GM18517 (cell line): ENCODE data around the gene KLHDC8A.

Source experiments
- ATAC-seq: cut with Tn5 transposase; IDR thresholded peaks from one replicate; pipeline ENCODE4 v1.9.1; 2021; ENCODE audit warnings: mild to moderate bottlenecking, moderate library complexity; ENCODE audit not compliant: unreplicated experiment

Gene KLHDC8A

DNA sequence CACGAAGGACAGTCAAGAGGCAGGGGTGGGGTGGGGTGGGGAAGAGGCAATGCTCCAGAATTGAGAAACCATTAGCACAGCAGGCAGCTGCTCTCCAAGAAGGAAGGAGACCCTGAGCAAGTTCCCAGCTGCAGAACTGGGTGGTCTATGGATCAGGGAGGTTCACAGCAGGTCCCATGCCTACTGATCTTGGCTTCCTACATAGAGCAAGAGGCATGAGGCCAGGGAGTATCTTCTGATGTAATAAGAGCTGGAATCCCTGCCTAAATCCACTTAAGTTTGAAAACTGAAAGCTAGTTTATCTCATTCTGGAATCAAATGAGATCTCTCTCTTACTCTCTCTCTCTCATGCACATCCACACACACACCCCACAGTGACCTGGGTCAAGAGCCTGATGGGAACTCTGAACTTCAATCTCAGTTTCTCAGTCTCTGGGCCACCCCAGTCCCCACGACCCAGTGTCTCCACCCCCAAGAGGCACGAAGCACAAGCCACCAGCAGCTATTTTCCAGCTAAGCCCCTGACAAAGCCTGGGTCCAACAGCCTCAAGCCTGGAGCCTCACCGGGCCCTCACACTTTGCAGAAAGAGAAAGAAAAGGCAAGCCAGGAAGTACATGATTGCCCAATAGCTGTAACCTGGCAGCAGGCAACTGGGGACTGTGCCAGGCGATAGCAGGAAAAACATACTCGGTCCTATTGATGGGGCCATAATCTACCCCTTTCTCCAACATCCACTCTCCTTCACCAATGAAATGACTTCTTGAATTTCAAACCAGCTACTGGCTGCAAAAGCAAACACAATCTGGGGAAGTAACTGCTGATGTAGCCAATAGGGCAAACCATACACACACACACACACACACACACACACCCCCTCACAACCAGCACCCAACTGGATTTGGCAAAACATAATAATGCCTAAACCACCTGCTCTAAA lies 37.4 kb downstream of the KLHDC8A start:
- no peak for ATAC-seq

DNA sequence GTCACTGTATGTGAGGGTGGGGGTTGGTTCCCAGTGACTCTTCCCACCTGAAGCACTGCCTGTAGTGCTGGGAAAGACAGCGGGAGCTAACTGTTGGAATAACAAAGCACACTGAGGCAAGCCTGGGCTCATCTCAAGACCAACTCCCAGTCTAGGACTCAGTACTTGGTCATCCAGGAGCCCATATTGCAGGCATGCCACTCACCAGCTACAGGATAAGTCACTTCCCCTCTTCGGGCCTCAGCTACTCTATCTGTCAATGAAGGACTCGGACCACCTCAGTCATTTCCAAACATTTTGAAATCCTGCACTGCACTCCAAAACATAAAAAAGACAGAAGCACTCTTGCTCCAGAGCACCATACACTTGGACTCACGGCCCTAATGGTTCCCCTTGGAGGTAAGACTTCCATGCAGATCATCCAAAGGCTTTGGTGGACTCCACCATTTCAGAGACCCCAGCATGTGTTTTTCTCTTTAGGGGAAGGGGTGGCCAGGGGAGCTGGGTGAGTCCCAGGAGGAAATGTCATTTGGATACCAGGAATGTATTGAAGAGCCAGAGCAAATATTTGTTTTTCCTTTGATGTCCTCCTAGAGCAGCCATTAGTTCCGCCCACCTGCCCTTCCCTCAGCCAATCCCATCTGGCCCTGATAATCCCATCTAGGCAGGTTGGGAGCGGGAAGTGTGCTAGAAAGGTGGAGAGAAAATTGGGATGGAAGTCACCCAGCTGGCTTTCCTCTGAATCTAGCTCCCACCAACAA lies 38.3 kb downstream of the KLHDC8A start:
- ATAC-seq, result no peak

DNA sequence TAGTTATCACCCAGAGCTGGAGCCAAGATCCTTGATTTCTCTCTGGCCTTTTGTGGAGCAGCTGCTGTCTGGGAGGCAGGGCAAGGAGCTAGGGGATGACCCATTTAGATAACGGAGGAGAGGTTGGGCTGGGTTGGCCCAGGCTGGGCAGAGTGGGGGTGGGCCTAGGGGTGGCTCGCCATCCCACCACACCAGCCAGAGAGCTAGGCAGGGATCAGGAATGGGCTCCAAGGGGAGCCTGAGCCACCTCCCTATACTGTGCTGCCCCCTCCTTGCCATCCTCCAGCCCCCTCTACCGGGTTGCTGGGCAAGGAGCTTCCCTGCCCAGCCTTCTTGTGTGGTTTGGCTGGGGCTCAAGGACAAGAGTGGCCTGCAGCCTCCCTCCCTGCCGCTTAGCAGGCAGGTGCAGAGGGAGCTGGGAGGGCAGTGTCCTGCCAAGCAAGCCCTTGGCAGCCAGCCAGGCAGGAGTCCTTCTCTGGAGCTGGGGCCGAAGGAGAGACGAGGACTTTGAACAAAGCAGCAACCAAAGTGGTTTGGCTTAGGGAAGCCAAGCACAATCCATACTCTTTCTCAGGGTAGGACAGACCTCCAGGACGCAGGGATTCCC lies 39.3 kb downstream of the KLHDC8A start:
- no peak for ATAC-seq

DNA sequence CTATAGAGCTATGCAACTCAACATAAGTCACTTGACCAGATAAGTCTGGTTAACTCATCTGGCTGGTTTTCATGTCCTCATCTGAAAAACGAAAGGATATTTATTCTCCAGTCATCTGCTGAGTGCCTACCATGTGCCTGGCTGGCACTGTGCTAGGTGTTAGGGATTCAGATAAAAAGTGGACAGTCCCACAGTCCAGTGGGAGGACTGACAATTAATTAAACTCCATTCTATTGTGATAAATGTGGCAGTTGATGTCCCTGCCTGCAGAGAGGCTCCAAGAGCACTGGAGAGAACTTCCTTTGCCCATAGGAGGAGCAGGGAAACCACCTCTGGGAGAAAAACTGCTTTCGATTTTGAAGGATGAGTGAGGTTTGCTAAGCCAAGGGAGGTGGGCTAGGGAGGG lies 40.6 kb downstream of the KLHDC8A start:
- ATAC-seq, result no peak

DNA sequence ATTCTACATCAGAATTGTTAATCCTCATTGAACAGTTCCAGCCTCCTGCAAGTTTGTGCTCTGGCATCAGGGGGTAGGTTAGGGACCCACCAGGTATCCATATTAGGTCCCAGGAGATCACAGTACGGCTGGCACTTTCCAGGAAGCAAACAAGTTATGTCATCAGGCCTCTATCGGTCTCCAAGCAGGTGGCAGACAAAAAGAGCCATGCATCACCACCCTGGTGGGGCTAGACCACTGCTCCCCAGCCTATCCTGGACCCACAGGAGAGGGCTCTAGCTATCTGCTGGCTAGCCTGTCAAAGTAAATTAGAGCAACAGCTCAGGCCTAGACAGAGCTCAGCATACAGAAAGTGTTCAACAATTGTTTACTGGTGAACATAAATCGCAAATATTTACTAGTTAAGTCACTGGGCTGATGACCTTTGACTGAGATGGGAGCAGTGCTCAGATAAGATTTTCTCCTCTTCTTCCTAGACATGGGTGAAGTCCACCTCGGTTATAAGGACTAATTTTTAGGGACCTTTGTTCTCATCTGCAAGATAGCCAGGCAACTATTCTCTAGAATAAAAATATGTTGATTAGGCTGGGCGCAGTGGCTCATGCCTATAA lies 41.6 kb downstream of the KLHDC8A start:
- no peak for ATAC-seq

DNA sequence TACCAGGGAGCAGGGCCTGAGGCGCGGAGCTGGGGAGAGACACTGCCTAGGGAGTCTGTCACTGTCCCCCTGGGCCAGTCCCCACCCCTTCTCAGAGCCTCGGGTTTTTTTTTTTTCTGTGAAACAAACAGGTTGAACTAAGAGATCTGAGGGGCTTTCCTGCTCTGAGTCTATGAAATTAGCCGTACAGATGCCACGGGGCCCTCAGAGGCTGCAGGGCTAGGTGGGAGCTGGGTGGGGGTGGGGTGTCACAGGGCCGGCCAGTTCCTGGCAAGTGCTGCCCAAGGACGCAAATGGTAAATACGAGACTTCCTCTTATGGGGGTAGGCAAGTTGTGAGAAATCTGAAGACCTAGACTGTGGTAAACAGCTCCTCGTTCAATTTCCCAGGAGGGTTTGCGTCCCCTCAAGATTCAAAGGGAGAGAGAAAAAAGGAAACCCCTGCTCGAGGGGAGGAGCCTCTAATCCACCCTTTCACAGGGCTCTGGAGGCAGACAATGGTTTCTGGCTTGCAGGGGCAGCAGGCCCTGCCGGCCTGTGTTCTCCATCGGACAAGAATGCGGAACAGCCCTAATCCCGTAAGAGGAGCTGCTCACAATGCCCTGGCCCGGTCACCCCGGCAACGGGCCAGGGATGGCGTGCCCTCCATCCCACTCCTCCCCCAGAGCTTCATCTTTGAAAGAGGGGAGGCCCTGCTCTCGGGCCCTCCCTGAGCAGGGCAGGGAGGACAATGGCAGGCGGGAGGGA lies 43.0 kb downstream of the KLHDC8A start:
- ATAC-seq, result no peak

DNA sequence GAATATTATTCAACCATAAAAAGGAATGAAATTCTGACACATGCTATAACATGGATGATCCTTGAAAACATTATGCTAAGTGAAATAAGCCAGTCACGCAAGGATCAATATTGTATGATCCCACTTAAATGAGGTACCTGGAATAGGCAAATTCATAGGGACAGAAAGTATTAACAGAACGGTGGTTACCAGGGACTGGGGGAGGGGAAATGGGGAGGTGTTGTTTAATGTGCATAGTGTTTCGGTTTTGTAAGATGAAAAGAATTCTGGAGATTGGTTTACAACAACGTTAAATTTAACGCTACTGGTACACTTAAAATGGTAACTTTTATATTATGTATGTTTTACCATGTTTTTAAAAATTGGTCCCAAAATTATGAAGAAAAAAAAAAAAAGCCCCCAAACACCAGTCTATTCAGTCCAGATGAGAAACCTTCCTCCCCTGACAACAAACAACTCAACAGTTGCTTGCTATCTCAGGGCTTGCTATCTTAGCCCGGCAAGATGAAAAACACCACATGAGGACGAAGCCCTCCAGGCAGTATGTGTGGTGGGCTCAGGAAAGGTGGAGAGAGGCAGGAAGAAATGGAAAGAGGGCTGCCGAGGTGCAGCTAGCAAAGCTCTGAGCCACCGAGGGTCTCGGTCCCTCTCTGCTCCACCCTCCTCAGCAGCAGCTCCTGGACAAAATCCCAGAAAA lies 43.7 kb downstream of the KLHDC8A start:
- no peak for ATAC-seq

DNA sequence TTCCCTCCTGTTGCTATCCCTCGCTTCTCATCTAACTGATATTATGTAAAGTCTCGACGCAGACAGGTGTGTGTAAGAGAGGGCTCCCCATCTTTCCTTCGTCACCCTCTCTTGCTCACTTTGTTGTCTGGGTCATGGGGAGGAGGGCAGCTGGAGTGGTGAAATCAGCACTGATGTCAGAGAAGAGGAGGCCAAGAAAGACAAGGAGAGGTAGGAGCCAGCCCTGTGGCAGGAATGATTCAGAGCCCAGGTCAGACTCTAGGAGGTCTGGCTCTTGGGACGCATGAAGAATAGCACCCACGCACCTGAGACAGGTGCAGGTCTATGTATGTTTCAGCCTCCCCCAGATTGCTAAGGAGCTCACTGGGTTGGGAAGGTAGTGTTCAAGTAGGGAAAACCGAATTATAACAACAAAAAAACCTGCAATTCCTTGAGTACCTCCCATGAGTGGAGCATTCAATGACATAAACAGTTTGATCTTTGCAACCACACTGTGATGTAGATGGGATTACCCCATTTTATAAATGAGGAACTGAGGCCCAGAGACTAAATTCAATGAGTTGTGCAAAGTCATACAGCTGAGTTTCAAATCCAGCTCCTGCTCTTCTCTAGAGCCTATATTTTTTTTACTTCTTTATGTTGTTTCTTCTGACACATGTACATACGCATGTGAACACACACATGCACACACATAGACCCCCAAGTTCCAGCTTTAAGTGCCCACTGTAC lies 45.6 kb downstream of the KLHDC8A start:
- no peak for ATAC-seq

DNA sequence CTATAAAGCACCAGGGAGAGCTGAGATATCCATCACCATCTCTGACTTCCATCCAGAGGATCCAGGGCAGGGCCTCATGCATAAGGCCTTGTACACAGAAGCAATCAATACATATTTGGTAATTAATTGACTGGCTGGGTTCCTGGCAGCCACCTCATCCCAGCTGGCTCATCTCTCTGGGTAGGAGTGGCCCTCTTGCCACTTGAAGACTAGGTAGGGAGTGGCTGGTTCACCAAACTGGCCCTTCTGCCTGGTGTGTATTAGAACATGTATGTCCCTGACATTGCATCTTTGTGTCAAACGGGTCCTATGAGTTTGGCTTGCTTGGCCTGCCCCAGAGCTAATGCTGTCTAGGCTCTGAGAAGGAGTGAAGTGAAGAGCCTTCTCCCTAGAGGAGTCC lies 47.0 kb downstream of the KLHDC8A start:
- ATAC-seq, result no peak

DNA sequence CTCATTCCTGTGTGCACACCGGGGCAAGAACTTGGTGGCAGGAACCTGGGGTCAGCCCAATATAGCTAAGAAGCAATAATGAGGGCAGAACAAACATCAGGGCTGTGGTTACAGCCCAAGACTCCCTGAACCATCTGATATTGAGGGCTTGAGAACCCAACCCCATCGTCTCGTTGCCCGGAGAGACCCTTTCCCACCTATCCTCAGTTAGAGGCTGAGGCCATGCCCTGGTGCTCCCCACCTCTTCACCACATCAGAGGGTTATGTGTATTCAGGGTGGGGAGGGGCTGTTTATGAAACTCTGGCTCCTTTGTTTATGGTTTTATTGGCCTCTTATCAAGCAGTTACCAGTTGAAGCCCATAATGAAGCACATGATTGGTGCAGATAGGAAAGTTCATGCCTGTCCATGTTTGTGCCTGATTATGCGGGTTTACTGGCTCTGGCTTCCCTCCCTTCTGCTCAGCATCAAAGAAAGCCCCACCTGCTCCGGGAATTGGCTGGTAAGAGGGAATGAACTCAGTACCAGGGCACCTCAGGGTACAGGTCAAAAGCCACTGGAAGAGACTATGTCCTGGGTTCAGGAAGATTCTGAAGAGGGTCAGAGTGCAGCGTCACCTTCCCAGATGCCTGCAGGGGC lies 49.7 kb downstream of the KLHDC8A start:
- no peak for ATAC-seq

DNA sequence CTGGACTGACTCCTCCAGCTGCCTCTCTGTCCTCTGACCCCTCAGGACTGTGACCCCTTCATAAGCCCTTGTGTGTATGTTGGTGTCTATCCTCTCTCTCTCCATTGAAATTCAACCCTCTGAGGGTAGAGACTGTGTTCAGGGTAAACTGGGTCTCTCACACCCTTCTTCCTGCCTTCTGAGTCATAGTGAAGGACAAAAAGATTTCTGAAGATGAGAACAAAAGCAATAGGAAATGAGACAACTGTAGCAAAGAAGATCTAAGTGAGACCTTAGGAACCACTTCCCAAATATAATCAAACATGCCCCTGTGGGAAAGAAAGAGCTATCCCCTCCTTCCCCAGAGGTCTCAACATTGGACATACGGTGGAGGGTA lies 52.0 kb downstream of the KLHDC8A start:
- no peak for ATAC-seq

DNA sequence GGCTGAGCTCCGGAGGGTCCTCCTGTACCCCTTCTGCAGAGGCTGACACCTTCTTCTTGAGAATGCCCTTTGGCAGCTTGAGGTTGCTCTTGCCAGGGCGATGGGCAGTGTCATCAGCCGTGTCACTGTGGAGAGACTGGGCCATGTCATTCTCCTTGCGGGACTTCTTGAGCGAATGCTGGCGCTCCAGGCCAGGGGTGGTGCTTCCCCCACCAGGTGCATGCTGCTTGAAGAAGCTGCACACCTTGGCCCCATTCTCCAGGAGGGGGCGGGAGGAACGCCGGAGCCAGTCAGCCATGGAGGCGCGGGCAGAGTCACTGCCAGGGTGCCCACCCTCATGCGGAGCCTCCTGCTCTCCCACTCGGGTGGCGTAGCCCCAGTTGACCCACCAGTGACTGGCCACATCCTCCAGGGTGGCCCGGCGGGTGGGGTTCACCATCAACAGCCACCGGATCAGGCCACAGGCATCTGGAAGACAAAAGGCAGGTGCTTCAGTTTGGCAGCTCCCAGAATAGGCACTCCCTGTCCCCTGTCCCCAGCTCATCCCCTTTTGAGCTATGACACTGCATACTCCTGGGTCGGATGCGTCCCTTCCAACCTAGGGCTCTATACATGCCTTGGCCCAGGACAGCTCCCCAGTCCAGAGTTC lies 52.6 kb downstream of the KLHDC8A start:
- ATAC-seq, result no peak

DNA sequence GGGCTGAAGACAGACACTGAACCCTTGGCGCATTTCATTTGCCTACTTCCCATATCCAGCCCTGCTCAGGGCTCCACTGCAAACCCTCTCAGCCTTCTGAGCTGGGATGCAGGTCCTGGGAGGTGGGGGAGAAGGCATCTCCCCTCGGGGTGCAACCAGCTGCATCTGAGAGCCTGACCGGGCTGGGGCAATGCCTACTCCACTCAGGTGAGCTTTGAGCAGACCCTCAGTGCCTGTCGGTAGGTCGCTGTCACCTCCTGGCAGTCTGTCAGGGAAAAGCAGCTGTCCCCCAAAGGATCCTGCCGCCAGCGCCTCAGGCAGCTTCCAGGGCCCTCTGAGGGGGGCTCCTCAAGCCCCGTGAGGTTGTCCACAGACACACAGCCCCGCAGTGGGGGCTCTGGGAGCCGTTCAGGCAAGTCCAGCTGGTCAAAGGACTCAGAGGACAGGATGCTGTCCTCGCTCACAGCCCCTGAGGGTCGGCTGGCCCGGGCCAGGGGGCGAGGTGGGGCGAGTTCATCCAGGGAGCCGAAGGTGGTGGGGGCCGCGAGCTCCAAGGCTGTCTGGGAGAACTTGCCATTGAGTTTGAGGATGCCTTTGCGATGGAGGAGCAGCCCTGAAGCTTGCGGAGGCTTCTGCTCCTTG lies 53.4 kb downstream of the KLHDC8A start:
- ATAC-seq, result no peak

DNA sequence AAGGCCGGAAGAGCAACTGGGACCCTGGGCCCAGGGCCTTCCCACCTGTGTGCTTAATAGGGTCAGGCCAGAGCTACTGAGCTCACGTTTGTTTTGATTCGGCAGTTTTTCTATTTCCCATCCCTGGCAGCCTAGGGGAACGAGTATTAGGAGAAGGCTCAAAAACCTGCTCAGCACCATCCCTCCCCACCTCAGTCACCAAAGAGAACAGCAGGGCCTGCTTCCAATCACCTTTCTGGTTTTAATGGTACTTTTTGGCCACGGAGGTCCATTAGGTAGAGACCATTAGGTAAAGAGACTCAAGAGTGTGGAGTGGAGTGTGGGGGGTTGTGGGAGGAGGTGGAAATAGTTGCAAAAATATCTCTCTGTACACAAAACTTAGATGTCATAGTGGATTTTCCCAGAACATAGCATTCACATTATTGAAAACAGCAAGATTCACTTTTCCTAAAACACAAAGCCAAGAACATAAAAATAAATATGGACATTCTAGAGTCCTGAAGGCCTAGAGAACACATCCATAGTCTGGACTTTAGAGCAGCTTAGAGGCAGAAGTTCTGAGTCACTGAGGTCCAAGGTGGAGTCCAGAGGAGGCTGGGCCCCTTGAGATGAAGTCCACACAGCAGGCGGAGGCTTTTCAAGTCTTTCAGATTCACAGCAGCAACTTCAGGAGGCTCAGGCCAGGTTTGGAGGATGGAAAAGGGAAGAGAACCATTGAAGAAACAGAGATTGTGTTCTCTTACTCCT lies 54.7 kb downstream of the KLHDC8A start:
- ATAC-seq, result no peak

DNA sequence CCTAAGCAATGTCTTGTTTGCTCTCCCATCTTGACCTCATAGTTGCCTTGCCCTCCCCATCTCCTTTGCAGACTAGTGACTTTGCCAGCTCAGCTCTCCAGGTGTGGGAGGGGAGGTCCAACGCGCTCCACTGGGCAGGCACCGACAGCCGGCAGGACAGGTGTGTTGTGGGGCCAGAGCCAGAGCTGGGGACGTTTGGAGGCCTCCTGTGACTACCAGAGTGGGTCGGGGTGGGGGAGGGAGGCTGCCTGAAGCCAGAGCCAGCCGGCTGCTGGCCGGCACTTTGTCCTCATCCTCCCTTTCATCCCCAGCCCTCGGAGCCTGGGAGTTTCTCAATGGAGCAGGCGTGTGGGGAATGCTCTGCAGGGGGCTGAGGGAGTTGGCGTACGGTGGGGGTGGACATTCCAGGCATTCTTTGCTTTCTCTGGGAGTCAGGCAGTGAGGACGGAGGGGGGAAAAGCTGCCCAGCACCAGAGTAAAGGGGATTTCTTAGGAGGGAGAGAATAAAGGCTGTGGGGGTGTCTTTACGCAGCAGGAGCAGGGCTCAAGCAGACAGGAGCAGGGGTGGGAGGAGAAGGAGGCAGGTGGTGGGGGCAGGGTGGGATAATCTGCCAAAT lies 55.4 kb downstream of the KLHDC8A start:
- ATAC-seq, result no peak

DNA sequence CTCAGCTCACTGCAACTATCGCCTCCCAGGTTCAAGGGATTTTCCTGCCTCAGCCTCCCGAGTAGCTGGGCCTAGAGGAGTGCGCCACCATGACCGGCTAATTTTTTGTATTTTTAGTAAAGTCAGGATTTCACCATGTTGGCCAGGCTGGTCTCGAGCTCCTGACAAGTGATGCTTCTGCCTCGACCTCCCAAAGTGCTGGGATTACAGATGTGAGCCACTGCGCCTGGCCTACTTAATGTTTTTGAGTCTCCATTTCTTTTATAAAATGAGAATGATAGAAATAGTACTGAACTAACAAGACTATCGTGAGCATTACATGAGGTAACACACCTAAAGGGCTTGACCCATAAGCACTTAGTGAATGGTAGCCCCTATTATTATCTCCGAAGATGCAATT lies 56.6 kb downstream of the KLHDC8A start:
- ATAC-seq, result no peak
